GM18909 (cell line): ENCODE measurements around the gene INPP5A.
A peak's percentile ranks its signal among the peaks of the same experiment; 100 is the strongest.

Source experiments
- ATAC-seq: cut with Tn5 transposase; IDR thresholded peaks from one replicate; pipeline ENCODE4 v1.9.1; 2021; ENCODE audit warnings: mild to moderate bottlenecking; ENCODE audit not compliant: unreplicated experiment, poor library complexity

Gene INPP5A

DNA sequence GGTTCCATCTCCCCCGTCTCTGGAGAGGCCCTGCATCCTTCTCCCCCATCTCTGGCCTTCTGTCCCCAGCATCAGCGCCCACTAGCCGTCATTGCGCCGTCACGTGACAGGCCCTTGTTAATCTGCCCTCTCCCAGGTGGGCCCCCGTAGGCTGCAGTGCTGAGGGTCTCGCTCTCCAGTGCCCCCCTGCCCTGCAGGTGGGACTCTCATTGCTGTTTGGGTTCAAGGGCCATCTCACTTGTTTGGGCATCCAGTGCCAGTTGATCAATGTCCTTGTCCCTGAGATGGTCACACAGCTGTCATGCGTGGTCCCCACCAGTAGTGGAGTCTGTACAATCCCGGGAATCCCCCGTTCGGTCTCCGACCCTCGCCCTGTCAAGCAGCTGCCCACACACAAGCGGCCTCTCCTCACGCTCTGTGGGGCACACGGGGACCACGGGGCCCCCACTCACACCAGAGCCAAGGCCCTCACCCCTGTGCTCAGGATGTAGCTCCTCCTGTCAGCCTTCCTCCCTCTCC is 114.0 kb downstream of the INPP5A start:
- no peak for ATAC-seq

DNA sequence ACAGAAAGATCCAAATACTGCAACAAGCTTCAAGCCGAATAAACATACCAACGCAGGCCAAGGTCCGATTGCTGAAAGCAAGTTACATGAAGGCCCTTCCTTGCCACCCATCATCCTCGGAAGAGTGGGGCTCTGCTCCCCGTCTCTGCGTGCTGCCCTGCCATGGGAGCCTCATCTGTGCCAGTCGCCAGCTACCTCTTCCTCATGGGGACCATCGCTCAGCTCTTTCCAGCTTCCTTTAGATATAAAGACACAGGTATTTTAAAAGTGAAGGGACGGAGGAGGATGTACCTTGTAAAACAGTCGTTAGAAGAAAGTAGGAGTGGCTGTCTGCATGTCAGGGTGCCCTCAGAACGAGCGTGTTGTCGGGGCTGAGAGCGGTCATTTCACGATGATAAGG is 114.9 kb downstream of the INPP5A start:
- no peak for ATAC-seq

DNA sequence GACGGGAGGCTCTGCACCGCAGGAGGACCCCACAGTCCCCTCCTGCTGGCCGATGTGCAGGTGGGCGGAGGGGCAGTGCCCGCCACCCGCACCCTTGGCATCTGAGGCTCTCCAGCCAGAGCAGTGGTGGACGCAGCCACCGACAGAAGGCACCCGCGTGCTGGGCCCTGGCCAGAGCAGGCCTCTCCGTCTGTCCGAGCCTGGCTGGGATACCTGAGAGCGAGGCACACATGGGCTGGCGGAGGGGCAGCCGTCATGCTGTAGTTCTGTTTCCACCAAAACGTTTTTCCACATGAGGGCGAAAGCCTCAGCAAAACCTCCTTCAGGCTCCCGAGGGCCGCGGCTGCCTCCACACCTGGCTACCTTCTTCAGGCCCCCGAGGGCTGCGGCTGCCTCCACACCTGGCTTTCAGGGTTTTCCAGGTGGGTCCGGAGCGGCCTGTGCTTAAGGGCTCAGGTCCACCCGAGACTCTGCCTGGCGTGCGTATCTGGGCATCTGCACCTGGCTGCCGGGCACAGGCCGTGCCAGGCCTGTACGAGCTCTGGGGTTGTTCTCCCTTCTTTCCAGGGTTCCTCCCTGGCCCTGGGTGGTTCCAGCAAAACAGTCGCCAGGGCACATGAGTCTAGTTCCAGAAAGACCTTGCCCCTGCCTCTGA is 115.5 kb downstream of the INPP5A start:
- ATAC-seq = no peak

DNA sequence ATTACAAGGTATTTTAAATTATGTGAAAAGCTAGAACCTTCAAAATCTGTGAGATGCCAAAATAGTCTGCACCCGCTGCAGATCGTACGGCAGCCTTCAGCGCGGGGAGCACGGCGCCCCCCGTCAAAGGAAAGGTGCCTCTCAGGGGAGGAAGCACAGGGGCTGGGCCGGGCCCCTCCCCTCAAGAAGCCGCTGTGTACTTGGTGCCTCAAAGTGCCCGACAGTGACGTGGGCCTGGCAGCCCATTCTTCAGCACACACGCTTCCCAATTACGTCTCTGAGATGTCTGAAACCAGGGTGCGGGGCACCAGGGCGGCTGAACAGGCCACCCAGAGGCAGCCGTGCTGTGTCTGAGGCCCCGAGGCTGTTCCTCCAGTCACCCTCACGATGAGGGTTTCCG is 116.1 kb downstream of the INPP5A start:
- ATAC-seq = no peak

DNA sequence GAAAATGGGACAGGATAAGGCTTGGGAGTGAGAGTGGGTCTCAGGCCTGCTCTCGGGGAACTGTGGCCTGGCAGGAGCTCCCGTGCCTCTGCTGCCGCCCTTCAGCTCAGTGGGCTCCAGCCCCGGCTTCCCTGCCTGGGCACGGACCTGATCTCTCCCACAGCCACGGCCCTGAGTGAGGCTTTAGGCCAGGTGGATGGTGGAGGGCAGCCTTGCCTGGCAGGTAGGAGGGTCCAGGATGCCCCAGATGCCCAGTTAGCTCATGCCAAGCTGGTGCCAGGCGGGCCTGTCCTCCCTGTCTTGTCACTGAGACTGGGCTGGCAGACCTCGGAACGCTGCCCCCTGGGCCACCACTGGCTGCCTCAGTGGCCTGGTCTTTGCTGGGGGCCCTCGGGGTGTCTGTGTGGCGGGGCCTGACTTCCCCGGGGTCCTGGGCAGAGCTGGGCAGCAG is 116.6 kb downstream of the INPP5A start:
- no peak for ATAC-seq

DNA sequence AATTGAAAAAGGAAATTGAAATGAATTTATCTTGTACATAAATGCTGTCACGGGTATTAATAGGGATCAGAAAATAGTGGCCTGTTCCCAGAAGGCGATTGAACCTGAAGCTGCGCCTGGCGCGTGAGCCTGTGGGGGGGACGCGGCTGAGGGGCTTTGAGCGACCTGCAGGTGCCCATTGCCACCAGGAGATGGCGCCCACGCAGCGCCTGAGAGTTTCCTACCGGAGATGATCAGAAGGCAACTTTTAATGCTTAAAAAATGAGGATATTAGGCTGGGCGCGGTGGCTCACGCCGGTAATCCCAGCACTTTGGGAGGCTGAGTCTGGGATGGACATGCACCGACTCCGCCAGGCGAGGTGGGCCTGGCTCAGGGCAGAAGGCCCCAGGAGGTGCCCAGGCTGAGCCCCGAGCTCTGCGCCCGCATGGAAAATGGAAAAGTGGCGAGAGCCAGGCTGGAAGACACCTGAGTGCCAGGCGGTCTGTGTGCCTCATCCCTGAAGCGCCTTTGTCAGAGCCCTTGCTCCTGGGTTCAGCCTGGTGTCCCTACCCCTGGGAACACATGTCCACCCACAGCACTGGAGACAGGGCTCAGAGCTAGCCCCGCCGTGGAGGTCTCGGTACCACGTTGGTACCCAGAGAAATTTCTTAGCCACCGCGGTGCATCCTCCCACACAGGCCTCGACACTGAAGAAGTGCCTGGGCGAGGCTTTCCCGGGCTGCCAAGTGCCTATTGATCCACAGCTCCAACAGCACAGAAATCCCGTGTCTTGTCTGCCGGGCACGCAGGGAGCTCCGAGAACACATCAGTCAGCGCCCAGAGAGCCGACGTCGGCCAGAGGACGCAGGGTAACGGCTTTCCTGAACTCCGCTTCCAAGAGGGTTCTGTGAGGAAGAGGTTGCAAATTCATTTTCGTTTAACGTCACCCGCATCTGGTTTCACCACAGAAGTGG is 117.4 kb downstream of the INPP5A start:
- peak; percentile 44 for ATAC-seq

DNA sequence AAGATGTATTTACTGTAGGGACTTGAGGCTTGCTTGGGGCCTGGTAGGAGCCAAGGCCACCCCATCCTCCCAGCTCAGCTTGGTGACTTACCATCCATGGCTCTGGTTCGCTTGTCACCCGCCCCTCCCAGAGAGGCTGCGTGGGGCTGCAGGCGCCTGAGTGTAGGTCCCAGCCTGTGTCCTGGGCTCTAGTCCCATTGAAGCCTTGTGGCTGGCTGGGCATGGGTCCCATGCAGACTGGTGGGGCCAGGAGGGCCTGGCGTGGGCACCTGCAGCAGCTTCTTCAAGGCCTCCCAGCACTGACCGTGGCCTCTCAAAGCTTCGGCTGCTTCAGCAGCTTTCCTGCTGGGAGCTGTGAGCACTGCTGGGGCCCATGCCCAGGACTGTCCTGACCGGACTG is 118.1 kb downstream of the INPP5A start:
- ATAC-seq = no peak

DNA sequence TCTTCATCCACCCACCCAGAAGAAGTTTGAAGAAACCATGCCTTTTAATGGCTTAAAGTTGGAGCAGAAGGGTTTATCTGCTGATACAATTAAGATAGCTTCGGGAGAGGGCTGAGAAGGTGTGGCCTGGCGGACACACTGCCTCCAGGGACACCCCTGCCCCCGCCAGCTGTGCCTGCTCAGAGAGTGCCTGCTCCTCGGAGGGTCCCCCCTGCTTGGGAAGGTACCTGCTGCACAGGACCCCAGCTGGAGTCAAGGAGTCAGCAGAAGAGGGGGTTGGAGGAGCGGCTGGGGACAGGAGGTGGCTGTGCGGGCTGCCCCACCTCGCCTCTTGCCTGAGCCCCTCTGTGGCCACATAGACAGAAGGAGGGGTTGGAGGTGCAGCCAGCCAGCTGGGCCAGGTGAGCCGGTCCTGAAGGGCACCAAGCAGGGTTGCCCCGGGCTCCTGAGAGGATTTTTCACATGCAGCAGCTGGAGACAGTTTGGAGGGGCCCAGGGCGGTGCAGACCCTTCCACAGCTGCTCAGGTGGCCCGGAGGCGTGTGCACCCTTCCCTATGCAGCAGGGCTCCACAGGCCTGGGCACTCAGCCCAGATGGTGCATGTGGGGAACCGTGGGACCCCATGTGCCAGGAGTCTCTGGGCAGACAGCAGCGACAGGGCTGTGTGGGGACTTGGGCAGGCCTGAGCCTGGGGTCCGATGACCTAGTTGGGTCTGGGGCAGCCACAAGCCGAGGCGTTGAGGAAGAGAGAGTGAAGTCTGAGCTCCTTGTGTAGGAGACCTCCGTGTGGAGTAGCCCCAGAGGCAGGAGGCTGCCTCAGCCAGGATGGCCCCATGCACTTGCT is 118.9 kb downstream of the INPP5A start:
- ATAC-seq = no peak

DNA sequence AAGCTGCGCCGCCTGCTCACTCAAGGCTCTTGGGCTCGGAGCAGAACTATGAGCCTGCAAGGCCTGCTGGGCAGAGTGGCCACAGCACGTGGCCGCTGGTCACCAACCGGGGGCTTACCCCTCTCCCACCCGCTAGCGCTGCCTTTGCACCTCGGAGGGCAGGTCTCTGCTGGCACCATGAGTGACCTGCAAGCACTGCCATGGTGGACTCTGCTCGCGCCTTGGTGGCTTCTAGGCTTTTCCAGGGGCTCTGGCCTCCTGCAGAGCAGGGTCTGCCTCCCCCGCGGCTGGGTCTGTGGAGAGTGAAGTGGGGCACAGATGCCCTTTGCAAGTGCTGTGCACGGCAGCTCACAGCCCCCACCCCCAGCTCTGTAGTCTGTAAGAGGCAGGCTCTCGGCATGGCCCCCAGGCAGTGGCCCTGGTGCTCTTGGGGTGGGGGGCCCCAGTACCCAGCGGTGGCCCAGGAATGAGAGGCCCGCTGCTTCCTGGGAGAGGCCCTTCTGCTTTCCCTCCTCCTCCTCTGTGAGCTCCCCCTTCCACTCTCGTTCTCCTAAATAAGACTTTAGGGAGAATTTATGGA is 119.6 kb downstream of the INPP5A start:
- ATAC-seq = no peak

DNA sequence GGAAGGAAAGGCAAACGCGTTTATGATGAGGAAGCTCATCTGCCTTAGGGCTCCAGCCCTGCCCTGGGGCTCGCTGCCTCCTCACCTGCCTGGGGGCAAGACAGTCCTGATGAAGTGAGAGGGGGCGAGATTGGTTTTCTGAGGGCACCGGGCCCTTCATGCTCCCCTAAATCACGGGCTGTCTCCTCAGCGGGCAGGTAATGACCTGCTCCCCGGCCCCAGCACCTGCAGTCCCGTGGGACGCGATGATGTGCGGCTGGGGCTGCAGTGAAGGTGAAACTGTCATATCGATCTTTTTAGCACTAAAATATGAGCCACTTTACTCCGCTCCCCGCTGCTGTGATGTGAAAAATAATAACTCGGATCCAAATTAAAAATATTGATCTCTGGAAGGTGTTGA is 120.2 kb downstream of the INPP5A start:
- ATAC-seq = no peak

DNA sequence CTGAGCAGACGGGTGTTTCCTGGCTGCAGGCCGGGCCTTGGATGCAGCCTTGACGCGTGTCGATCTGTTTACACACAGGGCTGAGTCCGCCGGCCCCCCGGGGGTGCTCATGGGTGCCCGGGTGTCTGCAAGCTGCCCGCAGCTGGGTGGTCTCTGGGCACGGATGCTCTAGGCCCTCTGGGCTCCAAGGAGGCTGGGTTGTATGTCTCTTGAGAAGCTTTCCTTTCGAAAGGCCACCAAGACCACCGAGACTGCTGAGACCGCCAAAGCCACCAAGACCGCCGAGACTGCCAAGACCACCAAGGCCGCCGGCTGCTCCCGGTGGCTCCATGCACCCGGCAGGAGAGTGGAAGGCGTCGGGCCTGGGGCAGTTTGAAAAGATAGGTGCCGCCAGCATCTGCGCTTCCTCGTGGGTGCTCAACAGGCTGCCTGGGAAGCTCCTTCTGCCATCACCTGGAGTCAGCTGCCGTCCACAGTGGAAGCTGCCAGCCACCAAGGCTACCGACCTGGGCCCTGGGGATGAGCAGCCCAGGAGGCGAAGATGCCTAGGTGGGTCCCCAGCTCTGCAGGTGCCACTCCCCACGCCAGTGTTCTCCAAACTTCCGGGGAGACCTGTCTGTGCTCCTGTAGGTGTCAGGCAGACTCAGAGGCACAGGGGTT is 121.1 kb downstream of the INPP5A start:
- ATAC-seq = no peak

DNA sequence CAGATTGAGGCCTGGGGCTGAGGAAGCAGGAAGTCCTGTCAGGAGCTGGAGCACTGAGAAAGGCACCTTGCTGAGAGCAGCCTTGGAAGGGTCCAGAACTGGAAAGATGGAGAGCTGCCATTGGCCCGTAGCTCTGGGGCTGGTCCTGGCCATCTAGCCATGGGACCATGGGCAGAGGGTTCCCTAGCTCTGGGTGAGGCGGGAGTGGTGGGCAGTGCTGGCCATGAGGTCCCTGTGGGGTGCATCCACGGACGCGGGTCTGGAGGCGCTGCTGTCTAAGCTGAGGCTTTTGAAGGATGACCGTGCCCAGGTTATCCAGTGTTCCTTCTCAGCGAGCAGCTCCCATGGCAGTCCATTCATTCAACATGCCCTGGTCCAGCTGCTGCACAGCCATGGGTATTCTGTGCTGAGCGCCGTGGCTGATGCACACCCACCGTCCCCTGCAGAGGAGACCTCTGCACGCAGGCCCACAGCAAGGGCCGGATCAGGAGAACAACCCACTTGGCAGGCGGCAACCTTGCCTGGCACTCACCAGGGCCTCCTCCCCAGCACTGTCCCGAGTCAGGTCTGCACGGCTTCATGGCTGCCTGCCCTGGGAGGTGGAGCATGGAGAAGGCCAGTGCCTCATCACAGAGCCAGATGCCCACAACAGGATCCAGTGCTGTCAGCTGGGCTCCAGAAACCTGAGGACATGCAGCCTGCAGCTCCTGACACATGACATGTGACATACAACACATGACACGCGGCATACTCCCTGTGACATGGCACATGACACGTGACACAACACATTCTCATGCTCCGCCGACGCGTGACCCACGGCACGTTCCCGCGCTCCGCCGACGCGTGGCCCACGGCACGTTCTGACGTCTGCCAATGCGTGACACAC is 121.9 kb downstream of the INPP5A start:
- no peak for ATAC-seq

DNA sequence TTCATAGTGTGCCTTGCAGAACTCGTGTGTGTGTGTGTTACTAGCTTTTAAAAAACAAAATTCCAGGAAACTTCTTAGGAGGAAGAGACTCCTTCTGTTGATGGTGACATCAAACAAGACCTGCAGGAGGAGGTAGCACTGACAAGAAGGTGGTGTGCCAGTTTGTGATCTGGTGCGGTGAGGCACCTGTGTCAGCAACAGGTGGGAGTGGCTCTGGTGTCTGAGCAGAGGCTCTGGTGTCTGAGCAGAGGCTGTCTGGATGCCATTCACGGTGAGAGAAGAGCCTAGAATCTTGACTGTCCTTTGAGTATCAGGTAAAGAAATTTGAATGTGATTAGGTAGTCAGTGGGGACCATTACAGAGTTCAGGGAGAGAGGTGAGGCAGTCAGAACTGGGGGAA is 122.8 kb downstream of the INPP5A start:
- no peak for ATAC-seq

DNA sequence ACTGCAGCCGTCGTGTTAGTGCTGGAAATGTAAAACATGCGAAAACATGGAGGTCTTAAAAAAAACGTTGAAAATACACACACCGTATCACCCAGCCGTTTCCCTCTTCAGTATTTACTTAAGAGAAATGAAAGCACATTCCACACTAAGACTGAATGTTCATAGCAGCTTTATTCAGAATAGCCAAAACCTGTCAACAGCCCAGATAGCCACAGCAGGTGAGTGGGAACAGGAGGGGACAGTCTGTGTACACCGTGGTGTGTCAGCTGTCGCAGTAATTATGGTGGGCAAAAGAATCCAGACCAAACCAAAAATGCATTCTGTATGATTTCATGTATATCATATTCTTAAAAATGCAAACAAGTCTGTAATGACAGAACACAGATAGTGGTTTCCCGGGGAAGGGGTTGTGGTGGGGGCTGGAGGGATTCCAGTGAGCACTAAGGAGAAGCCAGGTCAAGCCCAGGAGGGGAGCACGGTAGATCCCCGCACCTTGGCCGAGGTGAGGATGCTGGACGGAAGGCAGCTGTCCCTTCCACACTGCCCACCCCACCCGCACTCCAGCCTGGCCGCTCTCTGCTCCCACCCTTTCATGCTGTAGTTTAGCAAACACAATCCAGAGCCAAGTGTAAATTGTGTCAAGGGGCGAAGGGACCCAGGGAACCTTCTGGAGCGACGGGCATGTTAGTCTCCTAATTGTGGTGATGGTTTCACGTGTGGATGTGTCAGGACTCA is 124.8 kb downstream of the INPP5A start:
- ATAC-seq = no peak

DNA sequence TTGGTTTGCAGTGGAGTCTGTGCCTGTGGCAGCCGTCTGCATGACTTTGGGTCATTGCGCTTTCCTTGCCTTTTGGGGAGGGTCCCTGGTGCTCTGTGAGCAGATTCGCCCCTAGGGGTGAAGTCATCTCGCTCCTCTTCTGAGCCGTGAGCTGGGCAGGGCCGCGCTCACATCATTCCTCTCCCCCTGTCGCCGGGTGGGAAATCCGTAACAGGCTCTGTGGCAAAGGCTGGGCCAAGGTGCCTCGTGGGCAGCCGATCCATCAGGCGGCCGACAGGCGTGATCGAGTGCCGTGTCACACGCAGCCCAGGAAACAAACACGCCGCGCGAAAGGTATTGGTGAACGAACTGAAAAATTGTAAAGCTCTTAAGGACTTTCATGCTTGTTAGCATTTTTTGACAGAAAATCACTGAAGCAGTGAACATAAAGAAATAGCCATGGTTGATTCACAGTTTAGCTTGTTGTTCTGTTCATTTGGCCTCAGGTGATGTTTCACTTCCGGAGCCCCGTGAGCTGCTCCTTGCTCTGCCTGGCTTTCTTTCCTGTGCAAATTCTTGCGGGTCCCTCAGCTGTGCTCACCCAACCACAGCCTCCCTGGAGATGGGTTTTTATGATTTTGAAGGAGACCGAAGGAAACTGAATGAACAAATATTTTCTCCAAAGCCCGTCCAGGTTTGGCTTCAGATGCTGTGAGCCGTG is 126.2 kb downstream of the INPP5A start:
- no peak for ATAC-seq

DNA sequence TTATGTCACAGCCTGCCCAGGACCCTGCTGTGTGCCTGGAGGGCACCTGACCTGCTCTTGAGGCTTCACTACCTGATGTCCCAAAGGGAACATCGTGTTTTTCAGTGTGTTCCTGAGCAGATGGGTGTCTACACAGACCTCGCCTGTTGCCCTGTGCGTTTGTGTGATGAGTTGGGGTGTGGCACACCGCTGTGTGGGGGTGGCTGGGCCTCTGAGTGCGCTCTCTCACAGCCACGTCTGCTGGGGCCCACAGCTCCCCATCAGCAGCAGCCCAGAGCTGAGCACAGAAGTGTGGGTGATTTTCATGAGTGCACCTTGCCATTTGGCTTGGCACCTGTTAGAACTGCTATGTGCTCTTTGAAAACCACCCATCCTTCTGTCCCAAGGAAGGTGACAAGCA is 126.8 kb downstream of the INPP5A start:
- ATAC-seq = no peak

DNA sequence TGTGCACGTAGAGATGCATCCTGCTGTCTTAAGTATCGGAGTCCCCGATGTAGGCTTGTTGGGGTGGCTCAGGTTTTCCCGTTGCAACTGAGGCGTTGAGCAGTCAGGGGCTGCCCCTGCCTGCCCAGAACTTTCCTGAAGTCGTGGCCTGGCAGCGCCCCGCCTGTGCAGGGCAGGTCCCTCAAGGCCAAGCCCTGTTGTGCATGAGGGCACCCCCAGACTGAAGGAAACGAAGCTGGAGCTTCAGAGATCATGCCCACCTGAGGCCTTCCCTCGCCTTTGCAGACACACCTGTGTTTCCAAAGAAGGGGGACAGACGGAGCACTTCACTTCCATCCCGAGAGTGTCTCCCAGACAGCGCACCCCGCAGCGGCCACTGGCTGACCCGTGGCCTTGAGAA is 127.3 kb downstream of the INPP5A start:
- ATAC-seq = no peak
